ENCODE data around the gene GRP.

Gene GRP

DNA sequence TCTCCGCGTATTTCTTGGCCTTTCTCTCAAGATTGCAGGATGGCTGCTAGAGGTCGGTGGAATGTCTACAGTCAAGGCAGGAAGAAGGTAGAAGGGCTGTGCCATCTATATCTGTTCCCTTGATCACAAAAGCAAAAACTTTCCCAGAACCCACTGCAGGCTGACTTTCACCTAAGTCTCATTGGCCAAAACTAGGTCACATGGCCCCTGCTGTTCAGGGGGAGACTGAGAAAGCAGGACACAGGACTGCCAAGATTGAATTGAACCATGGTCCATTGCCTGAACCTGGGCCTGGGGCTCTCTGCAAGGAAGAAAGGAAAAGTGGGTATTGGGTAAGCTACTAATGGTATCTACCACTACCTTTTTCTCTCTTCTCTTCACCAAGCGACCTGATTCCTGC, 9.7 kb upstream of the GRP start:
- no peak for DNase-seq (ENCODE audit: low read depth)
- H3K4me3 ChIP-seq (ENCODE audit: low read depth, low read length) = no peak overlapping the region
- TF ChIP-seq, protein P1, sequence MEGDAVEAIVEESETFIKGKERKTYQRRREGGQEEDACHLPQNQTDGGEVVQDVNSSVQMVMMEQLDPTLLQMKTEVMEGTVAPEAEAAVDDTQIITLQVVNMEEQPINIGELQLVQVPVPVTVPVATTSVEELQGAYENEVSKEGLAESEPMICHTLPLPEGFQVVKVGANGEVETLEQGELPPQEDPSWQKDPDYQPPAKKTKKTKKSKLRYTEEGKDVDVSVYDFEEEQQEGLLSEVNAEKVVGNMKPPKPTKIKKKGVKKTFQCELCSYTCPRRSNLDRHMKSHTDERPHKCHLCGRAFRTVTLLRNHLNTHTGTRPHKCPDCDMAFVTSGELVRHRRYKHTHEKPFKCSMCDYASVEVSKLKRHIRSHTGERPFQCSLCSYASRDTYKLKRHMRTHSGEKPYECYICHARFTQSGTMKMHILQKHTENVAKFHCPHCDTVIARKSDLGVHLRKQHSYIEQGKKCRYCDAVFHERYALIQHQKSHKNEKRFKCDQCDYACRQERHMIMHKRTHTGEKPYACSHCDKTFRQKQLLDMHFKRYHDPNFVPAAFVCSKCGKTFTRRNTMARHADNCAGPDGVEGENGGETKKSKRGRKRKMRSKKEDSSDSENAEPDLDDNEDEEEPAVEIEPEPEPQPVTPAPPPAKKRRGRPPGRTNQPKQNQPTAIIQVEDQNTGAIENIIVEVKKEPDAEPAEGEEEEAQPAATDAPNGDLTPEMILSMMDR (conservative IDR thresholded peaks at IDR 0.05; ENCODE audit: low read depth, low read length) = no peak

DNA sequence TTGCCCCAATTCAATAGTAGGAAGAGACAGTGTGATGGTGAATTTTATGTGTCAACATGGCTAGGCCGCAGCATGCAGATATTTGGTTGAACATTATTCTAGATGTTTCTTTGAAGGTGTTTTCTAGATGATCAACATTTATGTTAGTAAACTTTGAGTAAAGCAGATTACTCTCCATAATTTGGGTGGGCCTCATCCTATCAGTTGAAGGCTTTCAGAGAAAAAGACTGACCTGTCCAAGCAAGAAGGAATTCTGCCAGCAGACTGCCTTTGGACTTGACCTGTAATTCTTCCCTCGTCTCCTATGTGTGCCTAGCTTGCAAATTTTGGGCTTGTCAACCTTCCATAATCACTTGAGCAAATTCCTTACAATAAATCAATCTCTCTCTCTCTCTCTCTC, 8.3 kb upstream of the GRP start:
- no peak overlapping the region for H3K4me3 ChIP-seq (ENCODE audit: low read depth, low read length)
- TF ChIP-seq, protein P1 (conservative IDR thresholded peaks at IDR 0.05; ENCODE audit: low read depth, low read length) = no peak
- no peak for DNase-seq (ENCODE audit: low read depth)

DNA sequence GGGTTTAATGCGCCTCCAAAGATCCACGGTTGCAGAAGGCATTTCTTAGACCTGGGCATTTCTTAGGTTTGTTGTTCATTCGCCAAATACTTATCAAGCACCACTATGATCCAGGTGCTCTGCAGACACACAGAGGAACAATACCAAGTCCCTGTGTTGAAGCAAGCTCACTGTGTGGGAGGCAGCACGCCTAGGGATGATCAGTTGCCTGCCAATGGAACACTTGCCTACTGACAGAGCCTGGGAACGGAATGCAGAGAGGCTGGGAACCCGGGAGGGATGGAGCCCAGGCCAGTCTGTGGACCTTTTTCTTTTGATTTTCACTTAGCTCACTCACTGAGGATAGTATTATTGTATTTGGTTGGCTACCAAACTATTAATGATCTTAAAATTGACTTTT, 1.9 kb upstream of the GRP start:
- H3K4me3 ChIP-seq (ENCODE audit: low read depth, low read length) = no peak overlapping the region
- TF ChIP-seq, protein P1 (conservative IDR thresholded peaks at IDR 0.05; ENCODE audit: low read depth, low read length) = no peak
- no peak for DNase-seq (ENCODE audit: low read depth)

DNA sequence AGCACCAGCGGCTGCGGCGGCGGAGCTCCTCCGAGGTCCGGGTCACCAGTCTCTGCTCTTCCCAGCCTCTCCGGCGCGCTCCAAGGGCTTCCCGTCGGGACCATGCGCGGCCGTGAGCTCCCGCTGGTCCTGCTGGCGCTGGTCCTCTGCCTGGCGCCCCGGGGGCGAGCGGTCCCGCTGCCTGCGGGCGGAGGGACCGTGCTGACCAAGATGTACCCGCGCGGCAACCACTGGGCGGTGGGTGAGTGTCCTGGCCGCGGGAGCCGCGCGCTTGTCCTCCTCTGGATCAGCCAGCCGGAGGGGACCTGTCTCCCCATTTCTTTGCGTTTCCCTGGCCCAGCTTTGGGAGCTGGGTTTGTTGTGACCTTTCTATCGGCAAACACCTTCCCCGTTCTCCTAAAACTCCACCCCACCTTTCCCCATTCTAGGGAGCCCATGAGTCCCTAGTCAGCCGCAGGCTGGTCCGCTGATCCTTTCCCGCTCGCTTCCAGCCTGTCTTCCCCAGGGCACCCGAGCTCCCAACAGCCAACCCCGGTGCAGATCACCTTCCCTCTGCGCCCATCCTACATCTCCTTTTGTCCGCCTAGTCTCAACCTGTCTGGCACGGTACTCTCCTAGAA, 316 bp downstream of the GRP start:
- DNase-seq (ENCODE audit: low read depth) = no peak
- TF ChIP-seq, protein P1 (conservative IDR thresholded peaks at IDR 0.05; ENCODE audit: low read depth, low read length) = no peak
- no peak overlapping the region for H3K4me3 ChIP-seq (ENCODE audit: low read depth, low read length)

DNA sequence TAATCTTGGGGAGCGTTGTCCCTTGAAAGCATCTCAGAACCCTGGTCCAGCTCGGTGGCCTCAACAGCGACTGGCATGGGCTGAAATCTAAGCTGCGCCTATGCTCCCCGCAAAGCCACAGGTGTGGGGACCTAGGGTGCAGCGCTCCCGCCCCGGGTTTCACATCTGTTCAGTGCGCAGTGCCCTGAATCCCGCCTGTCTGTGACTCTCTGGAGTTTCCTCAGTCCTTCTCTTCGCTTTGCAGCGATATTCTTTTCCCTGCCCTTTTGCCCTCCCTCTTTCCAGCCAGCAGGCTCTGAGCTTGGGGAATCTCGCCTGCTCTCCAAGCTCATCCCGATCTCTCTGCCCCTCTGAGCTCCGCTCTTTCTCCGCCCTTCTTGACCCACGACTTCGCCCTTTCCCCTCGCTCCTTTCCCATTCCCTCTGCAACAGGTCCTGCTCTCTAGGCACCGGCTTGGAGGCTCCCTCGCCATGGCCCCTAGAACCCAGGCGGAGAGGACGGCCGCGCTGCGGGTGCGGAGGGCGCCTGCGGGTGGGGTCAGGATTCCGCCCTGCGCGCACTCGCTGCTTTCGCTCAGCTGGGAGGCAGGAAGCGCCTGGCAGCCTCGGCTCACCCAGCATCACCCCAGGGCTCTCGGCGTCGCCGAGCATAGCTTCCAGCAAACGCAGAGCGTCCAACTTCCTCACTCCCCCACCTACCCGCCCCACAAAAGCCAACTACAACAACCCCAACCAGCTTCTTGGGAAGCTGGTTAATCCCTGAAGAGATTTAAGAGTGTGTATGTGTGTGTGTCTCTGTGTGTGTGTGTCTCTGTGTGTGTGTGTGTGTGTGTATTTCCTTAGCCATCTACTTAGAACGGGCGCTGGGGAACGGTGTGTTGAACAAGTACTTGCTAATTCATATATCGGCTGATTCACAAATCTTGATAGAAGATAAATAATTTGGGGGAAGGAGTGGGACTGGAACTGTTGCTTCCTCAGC, 1.1 kb downstream of the GRP start:
- DNase-seq (ENCODE audit: low read depth) = no peak
- no peak overlapping the region for H3K4me3 ChIP-seq (ENCODE audit: low read depth, low read length)
- TF ChIP-seq, protein P1 (conservative IDR thresholded peaks at IDR 0.05; ENCODE audit: low read depth, low read length) = no peak

DNA sequence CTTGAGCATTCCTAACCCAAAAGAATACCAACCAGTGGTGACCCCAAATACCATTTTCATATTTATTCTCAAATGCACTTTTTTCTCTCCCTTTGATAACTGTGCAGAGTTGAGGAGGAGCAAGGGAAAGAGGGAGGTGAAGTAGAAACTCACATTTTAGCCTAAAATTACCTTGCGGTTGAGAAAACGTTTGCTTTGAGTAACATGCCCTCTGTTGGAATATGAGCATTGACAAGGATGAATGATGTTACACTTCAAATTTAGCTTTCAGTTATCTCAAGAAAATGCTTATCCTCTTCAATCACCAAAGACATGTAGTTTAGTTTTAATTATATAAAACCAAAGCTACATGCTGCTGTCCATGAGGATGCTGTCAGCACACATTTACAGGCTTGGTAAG, 2.4 kb downstream of the GRP start:
- TF ChIP-seq, protein P1 (conservative IDR thresholded peaks at IDR 0.05; ENCODE audit: low read depth, low read length) = no peak
- H3K4me3 ChIP-seq (ENCODE audit: low read depth, low read length) = no peak overlapping the region
- DNase-seq (ENCODE audit: low read depth) = no peak
